ENCODE measurements around the gene LBP.
"Not testable (repeated sequence)": the region's sequence is repeated elsewhere in the genome, so short reads cannot be mapped to it uniquely, and the experiment has no call there.

Gene LBP

GRCh38 chr20:38330638-38331037 is 15.6 kb upstream of the LBP start:
- TF ChIP-seq CTCF (conservative IDR thresholded peaks at IDR 0.05; ENCODE audit: low read depth, low read length), result no peak
- no peak for DNase-seq (ENCODE audit: low read depth)

GRCh38 chr20:38331245-38331644 is 15.0 kb upstream of the LBP start:
- TF ChIP-seq CTCF (conservative IDR thresholded peaks at IDR 0.05; ENCODE audit: low read depth, low read length), result no peak

More at GRCh38 chr20:38330638-38331037, 15.6 kb upstream of the LBP start:
- H3K4me3 ChIP-seq (ENCODE audit: low read length), result no peak overlapping the region

GRCh38 chr20:38331814-38332213 is 14.5 kb upstream of the LBP start:
- no peak overlapping the region for H3K4me3 ChIP-seq (ENCODE audit: low read length)
- DNase-seq (ENCODE audit: low read depth), result no peak
- TF ChIP-seq CTCF (conservative IDR thresholded peaks at IDR 0.05; ENCODE audit: low read depth, low read length), result no peak

More at GRCh38 chr20:38331245-38331644, 15.0 kb upstream of the LBP start:
- DNase-seq (ENCODE audit: low read depth), result no peak
- no peak overlapping the region for H3K4me3 ChIP-seq (ENCODE audit: low read length)

GRCh38 chr20:38334016-38334415 is 12.3 kb upstream of the LBP start:
- no peak for TF ChIP-seq CTCF (conservative IDR thresholded peaks at IDR 0.05; ENCODE audit: low read depth, low read length)
- no peak overlapping the region for H3K4me3 ChIP-seq (ENCODE audit: low read length)
- DNase-seq (ENCODE audit: low read depth), result no peak

- H3K4me3 ChIP-seq (ENCODE audit: low read length), result no peak overlapping the region
- DNase-seq (ENCODE audit: low read depth), result no peak
- no peak for TF ChIP-seq CTCF (conservative IDR thresholded peaks at IDR 0.05; ENCODE audit: low read depth, low read length)
These were observed 9.6 kb upstream of the LBP start for GRCh38 chr20:38336726-38337125.

- no peak overlapping the region for H3K4me3 ChIP-seq (ENCODE audit: low read length)
- no peak for DNase-seq (ENCODE audit: low read depth)
- TF ChIP-seq CTCF (conservative IDR thresholded peaks at IDR 0.05; ENCODE audit: low read depth, low read length), result peak; percentile 57
These were observed 8.6 kb upstream of the LBP start for GRCh38 chr20:38337561-38338140.

- DNase-seq (ENCODE audit: low read depth), result no peak
- H3K4me3 ChIP-seq (ENCODE audit: low read length), result no peak overlapping the region
- TF ChIP-seq CTCF (conservative IDR thresholded peaks at IDR 0.05; ENCODE audit: low read depth, low read length), result peak; percentile 43
These were observed 7.3 kb upstream of the LBP start for GRCh38 chr20:38338849-38339520.

- H3K4me3 ChIP-seq (ENCODE audit: low read length); DNase-seq (ENCODE audit: low read depth): not testable (repeated sequence)
These were observed 6.8 kb upstream of the LBP start for GRCh38 chr20:38339521-38339896.

All from retinal pigment epithelial cell (primary cell).